ENCODE measurements around the gene ACOT2.
"Not testable (repeated sequence)": the region's sequence is repeated elsewhere in the genome, so short reads cannot be mapped to it uniquely, and the experiment has no call there.

Gene ACOT2

DNA sequence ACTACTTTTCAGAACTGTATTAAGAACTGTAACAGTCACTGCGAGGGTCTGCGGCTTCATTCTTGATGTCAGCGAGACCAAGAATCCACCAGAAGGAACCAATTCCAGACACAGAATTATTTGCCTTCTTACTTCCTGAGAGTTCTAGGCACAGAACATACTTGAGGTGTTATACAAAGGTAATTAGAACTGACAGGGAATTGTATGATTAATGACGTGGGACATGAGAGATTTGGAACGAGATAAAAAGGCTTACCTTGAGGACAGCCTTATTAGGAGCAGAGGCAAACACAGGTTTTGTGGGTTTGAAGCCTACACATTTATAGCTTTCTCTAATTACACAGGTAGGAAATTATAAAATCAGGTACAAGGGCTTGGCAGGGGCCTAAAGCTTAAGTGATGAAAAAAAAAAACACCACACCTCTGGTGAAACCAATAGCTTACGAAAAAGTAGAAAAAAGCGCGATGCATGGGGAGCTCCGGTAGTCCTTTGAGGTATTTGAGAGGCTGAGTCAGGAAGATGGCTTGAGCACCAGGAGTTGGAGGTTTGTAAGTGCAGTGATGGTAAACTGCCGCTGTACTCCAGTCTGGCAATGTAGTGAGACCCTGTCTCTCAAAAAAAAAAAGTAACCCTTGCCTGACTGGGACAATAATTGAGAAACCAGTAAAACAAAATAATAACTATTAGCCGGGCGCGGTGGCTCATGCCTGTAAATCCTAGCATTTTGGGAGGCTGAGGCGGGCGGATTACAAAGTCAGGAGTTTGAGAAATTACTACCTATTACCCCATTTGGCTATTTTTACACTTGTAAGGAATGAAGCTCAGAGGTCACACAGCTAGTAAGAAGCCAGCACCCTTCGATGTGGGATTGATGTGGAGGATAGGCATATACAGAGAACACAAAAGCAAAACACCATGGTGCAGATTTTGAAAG is 795 bp upstream of the ACOT2 start:
- DNase-seq, result peak in 2 of 5 experiments; percentile 16 to 55

DNA sequence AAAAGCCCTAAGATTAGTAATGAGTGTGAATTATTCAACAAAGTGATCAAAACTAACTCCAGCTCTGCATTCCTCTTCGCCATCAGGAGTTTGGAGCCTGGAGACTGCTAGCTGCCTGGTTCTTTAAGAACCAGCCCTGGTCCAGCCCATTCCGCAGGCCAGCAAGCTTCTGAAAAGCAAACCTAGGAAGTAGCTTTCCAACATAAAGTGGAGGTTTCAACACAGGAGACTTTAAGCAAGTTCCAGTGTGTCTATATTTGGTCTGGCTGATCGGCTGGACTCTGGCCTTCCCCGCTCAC is 178 bp upstream of the ACOT2 start:
- DNase-seq, result not testable (repeated sequence)

DNA sequence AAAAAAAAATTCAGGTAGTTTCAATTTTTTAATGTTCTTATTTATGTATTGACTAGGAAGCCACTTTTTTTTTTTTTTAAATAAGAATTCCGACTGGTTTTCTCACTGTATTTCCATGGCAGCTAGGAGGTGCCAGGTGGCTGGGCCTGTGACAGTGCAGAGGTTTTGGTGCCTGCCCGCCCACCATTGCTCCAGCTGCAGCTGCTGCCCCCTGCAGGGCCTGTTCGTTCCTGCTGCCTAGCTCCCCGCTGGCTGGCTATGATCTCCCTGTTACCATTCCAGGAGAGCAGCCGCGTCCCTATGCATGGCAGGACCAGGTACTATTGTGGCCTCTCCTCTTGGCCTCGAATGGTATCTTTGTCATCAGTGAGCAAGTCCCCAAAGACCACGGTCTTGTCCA is 1.9 kb downstream of the ACOT2 start:
- DNase-seq, result peak in 4 of 5 experiments; percentile 49 to 56 (median 52)

DNA sequence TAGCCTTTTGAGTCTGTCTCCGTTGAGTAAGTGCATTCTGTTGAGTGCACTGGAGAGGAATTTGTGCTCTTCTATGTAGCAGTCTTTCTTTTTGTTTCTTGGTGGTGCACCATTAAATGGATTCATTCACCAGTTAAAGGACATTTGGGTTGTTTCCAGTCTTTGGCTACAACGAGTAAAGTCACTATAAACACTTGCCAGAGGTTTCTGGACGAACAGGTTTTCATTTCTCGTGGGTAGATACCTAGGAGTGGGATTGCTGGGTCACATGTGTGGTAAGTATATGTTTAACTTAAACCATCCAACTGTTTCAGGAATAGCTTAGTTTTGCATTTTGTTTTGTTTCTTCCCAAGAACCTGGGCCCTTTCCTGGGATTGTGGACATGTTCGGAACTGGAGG is 4.0 kb downstream of the ACOT2 start:
- not testable (repeated sequence) for DNase-seq

DNA sequence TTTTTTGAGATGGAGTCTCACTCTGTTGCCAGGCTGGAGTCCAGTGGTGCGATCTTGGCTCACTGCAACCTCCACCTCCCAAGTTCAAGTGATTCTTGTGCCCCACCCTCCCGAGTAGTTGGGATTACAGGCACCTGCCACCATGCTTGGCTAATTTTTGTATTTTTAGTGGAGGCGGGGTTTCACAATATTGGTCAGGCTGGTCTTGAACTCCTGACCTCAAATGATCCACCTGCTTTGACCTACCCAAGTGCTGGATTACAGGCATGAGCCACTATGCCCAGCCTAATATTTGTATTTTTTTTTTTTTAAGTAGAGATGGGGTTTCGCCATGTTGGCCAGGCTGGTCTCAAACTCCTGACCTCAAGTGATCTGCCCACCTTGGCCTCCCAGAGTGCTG is 4.7 kb downstream of the ACOT2 start:
- DNase-seq, result not testable (repeated sequence)

DNA sequence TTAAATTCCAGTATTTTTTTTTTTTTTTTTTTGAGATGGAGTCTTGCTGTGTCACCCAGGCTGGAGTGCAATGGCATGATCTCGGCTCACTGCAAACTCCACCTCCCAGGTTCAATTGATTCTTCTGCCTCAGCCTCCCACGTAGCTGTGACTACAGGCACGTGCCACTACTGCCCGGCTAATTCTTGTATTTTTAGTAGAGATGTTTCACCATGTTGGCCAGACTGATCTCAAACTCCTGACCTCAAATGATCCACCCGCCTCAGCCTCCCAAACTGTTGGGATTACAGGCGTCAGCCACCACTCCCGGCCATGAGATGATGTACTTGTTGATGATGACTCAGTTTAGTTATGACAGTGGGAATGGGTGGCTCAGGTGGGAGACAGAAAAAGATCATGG is 5.2 kb downstream of the ACOT2 start:
- DNase-seq, result not testable (repeated sequence)

DNA sequence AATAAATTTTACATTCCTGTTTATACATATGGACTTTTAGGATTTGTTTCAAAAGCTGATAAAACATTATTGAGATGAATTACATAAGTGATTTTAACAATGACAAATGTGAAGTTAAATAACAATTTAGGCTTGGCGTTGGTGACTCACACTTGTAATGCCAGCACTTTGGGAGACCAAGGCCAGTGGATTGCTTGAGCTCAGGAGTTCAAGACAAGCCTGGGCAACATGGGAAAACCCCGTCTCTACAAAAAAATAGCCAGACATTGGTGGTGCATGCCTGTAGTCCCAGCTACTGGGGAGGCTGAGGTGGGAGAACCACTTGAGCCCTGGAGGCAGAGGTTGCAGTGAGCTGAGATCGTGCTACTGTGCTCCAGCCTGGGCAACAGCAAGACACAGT is 7.4 kb downstream of the ACOT2 start:
- no peak for DNase-seq

DNA sequence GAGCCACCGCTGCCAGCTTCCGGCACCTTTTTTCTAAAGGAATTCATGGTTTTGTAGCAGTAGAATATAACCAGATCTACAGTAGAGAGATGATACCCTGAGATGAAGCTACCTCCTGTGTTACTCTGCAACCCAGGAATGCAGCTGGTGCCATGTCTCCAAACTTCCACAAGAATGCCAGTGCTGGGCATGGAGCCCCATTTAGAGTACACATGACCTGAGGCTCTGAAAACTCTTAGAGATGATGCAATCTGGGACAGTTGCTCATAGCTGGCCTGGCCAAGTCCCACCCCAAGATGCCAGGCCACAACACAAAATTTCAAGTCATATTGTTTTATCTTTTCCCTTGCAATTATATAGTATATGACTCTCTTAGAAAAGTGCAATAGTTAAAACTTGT is 8.2 kb downstream of the ACOT2 start:
- DNase-seq, result not testable (repeated sequence)

DNA sequence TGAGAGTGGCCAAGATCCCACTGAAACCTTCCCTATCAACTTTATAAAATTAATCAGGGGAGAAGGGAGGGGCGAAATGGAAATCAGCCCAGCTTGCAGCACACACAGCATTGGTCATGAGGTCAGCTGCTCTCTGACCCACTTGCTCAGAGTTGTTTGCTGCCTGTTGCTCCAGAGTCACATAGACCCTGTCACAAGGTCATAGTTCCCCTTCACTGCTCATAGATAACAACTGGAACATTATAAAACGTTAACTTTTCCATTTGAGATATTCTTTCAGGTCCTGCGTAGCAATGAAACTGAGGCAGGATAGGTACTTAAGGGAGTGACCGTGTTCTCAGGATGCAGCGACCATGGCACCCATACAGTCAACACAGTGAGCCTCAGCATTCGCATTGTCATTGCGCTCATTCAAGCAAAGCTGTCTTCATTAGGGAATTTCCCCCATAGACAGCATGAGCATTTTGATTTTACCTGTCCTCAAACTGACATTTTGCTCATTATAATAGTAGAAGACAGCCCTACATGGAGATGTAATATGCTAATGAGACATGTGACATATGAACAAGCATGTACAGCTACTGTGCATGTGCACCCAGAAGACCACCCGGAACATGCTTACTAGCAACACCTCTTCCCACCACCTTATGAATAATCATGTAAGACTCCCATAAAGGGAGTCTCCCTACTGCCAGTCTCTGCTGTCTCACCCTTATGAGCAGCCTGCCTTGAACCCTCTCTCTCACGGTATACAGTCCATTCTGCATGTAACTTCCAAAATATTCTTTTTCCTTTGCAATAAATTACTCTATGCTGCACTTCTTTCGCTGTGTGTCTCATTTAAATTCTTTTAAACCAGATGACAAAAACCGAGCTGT is 13.3 kb downstream of the ACOT2 start:
- DNase-seq, result not testable (repeated sequence)

DNA sequence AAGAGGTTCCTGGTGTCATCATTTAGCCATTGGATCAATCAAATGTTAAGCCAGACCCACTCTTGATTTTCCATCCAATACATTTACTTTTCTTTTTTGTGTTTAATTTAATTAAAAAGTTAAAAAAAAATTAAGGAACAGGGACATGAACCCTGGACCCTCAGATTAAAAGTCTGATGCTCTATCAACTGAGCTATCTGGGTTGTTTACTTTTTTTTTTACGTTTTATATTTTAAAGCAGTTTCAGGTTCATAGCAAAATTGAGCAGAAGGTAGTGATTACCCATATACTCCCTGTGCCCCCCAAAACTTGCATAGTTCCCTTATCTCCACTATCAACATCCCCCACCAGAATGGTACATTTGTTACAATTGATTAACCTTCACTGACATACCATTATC is 19.7 kb downstream of the ACOT2 start:
- DNase-seq, result no peak

DNA sequence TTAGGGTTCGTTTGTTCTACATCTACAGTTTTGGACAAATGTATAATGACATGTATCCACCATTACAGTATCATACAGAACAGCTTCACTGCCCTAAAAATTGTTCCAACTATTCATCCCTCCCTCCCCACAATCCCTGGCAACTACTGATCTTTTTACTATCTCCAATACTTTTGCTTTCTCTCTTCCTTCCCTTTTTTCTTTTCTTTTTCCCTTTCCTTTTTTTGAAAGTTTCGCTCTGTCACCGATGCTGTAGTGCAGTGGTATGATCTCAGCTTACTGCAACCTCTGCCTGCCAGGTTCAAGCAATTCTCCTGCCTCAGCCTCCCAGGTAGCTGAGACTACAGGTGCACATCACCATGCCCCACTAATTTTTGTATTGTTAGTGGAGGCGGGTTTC is 20.1 kb downstream of the ACOT2 start:
- DNase-seq, result no peak

DNA sequence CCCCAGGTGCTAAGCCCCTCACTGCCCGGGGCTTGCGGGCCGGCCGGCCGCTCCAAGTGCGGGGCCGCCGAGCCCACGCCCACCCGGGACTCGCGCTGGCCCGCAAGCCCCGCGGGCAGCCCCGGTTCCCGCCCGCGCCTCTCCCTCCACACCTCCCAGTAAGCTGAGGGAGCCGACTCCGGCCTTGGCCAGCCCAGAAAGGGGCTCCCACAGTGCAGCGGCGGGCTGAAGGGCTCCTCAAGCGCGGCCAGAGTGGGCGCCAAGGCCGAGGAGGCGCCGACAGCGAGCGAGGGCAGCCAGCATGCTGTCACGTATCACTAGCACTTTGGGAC is 21.6 kb downstream of the ACOT2 start:
- DNase-seq, result not testable (repeated sequence)

DNA sequence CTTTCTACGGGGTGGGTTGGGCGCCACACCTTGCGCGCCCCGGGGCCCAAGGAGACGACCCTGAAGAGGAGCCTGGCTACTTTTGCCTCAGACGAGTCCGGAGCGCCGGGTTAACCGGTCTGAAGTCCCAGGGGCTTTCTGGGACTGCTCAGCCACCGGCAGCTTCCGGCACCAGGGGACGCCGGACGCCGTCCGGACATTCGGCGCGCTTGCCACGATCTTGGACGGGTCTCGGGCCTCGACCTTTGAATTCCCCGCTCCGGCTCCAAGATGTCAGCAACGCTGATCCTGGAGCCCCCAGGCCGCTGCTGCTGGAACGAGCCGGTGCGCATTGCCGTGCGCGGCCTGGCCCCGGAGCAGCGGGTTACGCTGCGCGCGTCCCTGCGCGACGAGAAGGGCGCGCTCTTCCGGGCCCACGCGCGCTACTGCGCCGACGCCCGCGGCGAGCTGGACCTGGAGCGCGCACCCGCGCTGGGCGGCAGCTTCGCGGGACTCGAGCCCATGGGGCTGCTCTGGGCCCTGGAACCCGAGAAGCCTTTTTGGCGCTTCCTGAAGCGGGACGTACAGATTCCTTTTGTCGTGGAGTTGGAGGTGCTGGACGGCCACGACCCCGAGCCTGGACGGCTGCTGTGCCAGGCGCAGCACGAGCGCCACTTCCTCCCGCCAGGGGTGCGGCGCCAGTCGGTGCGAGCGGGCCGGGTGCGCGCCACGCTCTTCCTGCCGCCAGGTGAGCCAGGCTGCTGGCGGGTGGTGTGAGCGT is 22.9 kb downstream of the ACOT2 start, which contains the start of gene ACOT4:
TSS of gene ACOT4 (plus strand) at position 184 of the 760 bp plus-strand sequence. CDS start at position 271, 87 bp downstream.
- peak; percentile 17 to 78 (median 40) for DNase-seq

DNA sequence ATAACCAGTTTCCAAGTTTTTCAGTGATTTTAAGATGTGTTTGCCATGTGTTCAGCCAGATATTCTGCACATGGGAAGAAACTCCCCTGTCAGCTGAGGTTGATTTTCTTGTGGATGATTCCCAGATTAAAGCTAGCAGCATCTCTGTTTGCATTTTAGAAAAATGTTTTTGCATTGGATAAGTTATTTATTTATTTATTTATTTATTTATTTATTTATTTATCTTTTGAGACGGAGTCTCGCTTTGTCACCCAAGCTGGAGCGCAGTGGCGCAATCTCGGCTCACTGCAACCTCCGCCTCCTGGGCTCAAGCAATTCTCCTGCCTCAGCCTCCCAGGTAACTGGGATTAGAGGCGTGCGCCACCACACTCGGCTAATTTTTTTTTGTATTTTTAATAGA is 25.5 kb downstream of the ACOT2 start:
- no peak for DNase-seq

DNA sequence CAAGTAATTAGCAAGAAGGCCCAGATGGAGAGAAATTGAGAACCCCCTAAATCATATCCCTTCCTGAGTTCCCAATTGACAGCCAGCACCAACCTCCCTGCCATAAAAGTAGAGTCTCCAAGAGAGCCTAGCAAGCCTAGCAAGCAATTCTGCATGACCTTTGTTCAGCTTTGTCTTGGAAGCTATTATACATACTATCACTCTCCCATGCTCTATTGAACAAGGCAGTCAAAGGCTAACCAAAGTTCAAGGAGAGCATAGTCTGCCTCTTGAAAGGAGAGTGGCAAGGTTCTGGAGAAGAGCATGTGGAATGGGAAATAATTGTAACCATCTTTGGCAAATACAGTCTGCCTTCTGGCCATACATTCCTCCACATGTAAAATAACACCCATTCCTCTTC is 30.5 kb downstream of the ACOT2 start:
- DNase-seq, result no peak

DNA sequence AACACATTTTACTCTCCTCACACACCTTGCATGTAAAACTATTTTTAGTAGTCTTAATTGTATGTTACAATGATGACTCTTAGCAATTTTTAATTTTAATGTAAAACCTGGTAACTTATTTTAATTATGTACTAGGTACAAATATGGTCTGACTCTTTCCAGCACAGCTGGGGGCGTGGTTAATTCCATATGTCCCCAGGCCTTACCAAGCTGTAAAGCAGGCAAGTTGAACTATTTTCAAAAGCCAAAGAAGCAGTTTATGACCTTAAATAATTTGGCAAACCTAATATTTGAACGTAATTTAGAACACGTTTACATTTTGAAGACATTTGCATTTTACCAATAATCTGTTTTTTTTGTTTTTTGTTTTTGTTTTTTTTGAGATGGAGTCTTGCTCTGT is 34.0 kb downstream of the ACOT2 start:
- no peak for DNase-seq

DNA sequence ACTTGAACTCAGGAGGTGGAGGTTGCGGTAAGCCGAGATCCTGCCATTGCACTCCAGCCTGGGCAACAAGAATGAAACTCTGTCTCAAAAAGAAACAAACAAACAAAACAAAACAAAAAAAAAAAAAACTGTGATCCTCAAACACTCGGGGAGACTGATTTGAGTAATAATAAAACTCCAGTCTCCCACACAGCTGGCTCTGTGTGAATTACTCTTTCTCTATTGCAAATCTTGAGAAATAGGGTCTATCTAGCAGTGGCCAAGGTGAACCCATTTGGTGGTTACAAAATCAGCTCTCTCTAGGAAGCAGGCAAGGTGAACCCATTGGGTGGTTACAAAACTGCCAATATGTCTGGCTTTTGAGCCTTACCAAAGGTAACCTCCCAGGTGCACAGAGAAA is 37.3 kb downstream of the ACOT2 start:
- DNase-seq, result peak in 1 of 5 experiments; percentile 43

DNA sequence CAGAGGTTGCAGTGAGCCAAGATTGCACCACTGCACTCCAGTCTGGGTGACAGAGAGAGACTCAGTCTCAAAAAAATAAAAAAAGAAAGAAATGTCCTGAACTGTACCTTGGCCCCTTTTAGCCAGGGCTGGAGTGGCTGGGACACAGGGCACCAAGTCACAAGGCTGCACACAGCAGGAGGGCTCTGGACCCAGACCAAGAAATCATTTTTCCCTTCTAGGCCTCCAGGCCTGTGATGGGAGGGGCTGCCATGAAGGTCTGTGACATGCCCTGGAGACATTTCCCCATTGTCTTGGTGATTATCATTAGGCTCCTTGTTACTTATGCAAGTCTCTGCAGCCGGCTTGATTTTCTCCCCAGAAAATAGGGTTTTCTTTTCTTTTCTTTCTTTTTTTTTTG is 38.2 kb downstream of the ACOT2 start:
- no peak for DNase-seq

DNA sequence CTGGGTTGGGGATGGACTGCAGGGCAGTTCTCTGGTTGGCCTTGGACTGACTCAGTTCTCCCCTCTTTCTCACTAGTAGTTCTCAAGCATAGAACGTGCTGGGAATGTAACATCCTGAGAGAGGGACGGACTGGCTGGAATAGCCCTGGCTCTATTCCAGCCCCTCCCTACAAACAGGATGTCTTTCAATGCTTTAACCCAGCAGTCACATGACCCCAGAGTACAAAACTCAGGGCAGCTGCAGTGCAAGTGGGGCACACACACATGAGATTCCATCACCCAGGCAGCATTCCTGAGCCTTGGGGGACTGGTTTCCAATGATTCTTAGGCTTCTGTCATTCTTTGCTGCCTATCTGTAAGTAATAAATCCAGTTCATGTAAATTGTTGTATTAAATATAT is 41.7 kb downstream of the ACOT2 start:
- DNase-seq, result no peak

DNA sequence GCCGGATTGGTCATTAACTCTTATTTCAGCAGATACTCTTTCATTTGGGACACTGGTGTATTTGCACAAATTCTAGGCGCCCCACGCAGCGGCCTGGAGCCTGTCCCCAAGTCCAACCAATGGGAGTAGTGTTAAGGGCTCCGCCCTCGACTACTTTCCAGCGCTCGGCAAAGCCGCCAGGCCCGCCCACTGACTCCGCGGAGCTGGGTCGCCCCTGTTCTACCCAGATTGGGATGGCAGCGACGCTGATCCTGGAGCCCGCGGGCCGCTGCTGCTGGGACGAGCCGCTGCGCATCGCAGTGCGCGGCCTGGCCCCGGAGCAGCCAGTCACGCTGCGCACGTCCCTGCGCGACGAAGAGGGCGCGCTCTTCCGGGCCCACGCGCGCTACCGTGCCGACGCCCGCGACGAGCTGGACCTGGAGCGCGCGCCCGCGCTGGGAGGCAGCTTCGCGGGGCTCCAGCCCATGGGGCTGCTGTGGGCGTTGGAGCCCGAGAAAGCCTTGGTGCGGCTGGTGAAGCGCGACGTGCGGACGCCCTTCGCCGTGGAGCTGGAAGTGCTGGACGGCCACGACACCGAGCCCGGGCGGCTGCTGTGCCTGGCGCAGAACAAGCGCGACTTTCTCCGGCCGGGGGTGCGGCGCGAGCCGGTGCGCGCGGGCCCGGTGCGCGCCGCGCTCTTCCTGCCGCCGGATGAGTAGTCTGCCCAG is 43.5 kb downstream of the ACOT2 start, which contains the start of gene ACOT6:
TSS of gene ACOT6 (plus strand) at position 179 of the 707 bp plus-strand sequence. CDS start at position 234, 55 bp downstream.
- DNase-seq, result peak; percentile 20 to 82 (median 42)

DNA sequence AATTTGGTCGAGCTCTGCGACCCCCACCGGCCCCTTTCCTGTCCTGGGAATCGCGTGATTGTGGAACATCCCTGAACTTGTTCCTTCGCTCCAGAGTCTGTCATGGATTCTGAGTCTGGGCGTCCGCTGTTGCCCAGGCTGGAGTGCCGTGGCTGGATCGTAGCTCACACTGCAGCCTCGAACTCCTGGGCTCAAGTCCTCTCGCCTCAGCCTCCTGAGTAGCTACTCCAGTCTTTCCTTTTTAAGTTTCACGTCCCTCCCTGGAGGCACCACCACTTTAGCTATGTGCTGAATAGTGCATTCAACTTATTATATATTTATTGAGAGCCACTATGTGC is 44.0 kb downstream of the ACOT2 start:
- DNase-seq, result no peak

DNA sequence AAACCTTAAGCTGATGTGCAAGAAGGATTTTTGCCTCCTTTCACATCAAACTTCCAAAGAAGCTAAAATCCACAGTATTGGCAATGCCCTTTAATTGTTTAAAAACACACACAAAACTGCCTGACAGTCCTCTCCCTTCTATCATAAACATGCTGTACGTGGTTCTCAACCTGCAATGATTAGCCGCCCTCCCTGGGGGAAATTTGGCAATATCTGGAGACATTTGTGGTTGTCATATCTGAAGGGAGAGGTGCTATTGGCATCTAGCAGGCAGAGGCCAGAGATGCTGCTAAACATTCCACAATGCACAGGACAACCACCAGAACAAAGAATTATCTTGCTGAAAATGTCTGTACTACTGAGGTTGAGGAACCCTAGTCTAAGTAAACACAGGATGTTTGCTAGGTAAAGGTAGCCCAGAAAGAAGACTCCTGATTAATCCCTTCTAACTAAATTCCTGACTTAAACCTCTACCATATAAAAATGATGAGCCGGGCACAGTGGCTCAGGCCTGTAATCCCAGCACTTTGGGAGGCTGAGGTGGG is 44.5 kb downstream of the ACOT2 start:
- no peak for DNase-seq

Data from T-helper 2 cell (primary cell).